Lung (tissue), 12 donors: ENCODE results near the gene CR1. TPM values are rescaled to one million over a fixed set of nuclear protein-coding genes. Genes with fewer than 3 reads are reported as not detected.
"Not testable (repeated sequence)": the region's sequence is repeated elsewhere in the genome, so short reads cannot be mapped to it uniquely, and the experiment has no call there.

Source experiments
- ATAC-seq: fragments of 200-7000 bp; cut with Tn5 transposase; one replicate; pipeline ENCODE4 v1.9.1; 2020; ENCODE audit warnings: moderate number of reproducible peaks; ENCODE audit not compliant: insufficient read depth, low FRiP score
- DNase-seq, 3 donors: peaks; one replicate each; pipeline ENCODE4 v3.0.0-alpha.2; 2013 to 2017
- H3K27ac ChIP-seq, 2 donors: one replicate each; pipeline ENCODE4 v1.5.1; 2013; ENCODE audit warnings: mild to moderate bottlenecking in 2 of 2, moderate library complexity in 2 of 2, control low read depth in 1 of 2, inconsistent platforms in 1 of 2, low read depth in 1 of 2, low read length in 1 of 2
- H3K27me3 ChIP-seq, 3 donors: one replicate each; pipeline ENCODE4 v1.5.1; 2013; ENCODE audit warnings: low read length in 2 of 3; ENCODE audit not compliant: control insufficient read depth in 3 of 3, insufficient read depth in 3 of 3
- H3K36me3 ChIP-seq, 4 donors: one replicate each; pipeline ENCODE4 v1.5.1; 2013; ENCODE audit warnings: low read length in 4 of 4, mild to moderate bottlenecking in 1 of 4, moderate library complexity in 1 of 4; ENCODE audit not compliant: control insufficient read depth in 4 of 4, insufficient read depth in 4 of 4
- H3K4me1 ChIP-seq, 5 donors: one replicate each; pipeline ENCODE4 v1.5.1; 2013; ENCODE audit warnings: low read length in 5 of 5, mild to moderate bottlenecking in 2 of 5, moderate library complexity in 1 of 5; ENCODE audit not compliant: control insufficient read depth in 5 of 5, insufficient read depth in 5 of 5
- H3K4me3 ChIP-seq: one replicate; pipeline ENCODE4 v1.5.1; 2013; ENCODE audit warnings: mild to moderate bottlenecking, control low read depth, moderate library complexity
- H3K9ac ChIP-seq, 2 donors: one replicate each; pipeline ENCODE4 v1.5.1; 2013; ENCODE audit warnings: low read length in 2 of 2, control low read depth in 1 of 2; ENCODE audit not compliant: insufficient read depth in 1 of 2
- H3K9me3 ChIP-seq, 4 donors: one replicate each; pipeline ENCODE4 v1.5.1; 2013; ENCODE audit warnings: low read length in 3 of 4, mild to moderate bottlenecking in 1 of 4, moderate library complexity in 1 of 4; ENCODE audit not compliant: control insufficient read depth in 4 of 4, insufficient read depth in 3 of 4
- WGBS, 2 donors: extraction: QIAGEN DNeasy Blood & Tissue Kit; methylation state at CpG; one replicate each; pipeline ENCODE4 v1.1.7; 2013; 5-methylcytosine and 5-hydroxymethylcytosine counted together
- polyA plus RNA-seq, 2 donors: library from polyadenylated mRNA; stranded (reverse); fragments of 200-250 nt; gene quantifications; one replicate each; pipeline ENCODE4 v1.2.1, GENCODE V29; 2013
- total RNA-seq, 2 donors: library from RNA; depleted of rRNA in 1 of 2; stranded (reverse); fragments of >200 nt in 1 of 2; gene quantifications; one replicate each; pipeline ENCODE4 v1.2.1, GENCODE V29; 2014 to 2021
- TF ChIP-seq, protein P1 (sequence below): IDR thresholded peaks from 2 replicates; pipeline ENCODE4 v1.5.1; 2012; ENCODE audit warnings: mild to moderate bottlenecking; ENCODE audit errors: control extremely low read depth, extremely low read depth
- donor health status: control.
- donor health status: control.
- donor health status: Bipolar disorder and iron deficiency.
- donor health status: healthy.
- donor health status: DM: yes; HTN: yes; CAD: no.

Gene CR1
- total and polyA plus RNA-seq, 4 donors, result 0.57 to 26.6 (median 16.6) TPM

DNA sequence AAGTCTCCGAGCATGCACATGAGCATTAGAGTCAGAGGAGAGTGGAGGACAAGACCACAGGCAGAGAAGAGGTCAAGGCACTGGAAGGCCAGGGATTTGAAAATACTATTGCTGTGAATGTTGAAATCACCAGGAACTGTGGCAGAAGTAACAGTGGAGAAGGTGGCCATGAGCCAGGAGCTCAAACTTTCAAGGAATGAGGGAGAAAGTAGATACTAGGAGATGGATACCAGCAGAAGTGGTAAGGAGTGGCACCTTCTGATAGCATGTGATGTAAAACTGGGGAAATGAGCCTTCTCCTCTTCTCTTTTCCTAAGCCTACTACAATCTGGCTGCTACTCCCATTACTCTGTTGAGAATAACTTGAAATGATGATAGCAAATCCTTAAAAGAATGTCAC is 1.8 kb upstream of the CR1 start:
- 92 to 100% methylated on average over 1 of the region's 1 CpG for WGBS, 2 donors
- Histone ChIP-seq H3K9ac (no peak overlapping the region), H3K9me3 (peaks cover 0 to 3% (median 0%) of the 10 kb centered on the region in 4 donors), H3K27me3 (peaks cover 0 to 45% (median 39%) of the 10 kb centered on the region in 3 donors), H3K4me3 (no peak overlapping the region), H3K36me3 (no peaks in the 10 kb centered on the region), H3K4me1 (peaks cover 0 to 6% (median 0%) of the 10 kb centered on the region in 5 donors), H3K27ac (no peak overlapping the region)
- TF ChIP-seq, protein P1, sequence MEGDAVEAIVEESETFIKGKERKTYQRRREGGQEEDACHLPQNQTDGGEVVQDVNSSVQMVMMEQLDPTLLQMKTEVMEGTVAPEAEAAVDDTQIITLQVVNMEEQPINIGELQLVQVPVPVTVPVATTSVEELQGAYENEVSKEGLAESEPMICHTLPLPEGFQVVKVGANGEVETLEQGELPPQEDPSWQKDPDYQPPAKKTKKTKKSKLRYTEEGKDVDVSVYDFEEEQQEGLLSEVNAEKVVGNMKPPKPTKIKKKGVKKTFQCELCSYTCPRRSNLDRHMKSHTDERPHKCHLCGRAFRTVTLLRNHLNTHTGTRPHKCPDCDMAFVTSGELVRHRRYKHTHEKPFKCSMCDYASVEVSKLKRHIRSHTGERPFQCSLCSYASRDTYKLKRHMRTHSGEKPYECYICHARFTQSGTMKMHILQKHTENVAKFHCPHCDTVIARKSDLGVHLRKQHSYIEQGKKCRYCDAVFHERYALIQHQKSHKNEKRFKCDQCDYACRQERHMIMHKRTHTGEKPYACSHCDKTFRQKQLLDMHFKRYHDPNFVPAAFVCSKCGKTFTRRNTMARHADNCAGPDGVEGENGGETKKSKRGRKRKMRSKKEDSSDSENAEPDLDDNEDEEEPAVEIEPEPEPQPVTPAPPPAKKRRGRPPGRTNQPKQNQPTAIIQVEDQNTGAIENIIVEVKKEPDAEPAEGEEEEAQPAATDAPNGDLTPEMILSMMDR, result no peak
- DNase-seq, result no peak
- ATAC-seq, result no peak

DNA sequence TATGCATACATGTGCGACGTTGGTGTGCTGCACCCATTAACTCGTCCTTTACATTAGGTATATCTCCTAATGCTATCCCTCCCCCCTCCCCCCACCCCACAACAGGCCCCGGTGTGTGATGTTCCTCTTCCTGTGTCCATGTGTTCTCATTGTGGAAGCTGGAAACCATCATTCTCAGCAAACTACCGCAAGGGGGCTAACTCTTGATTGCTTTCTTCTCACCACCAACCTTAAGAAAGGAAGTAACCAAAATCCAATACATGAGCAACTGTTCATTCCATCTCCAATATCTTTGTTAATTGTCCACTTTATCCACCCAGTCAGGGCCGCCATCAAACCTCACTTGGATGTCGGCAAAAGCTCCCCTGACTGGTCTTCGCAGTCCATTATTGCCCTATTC is 676 bp upstream of the CR1 start:
- H3K9ac ChIP-seq, H3K4me3 ChIP-seq, ATAC-seq, H3K4me1 ChIP-seq, DNase-seq, H3K36me3 ChIP-seq, H3K9me3 ChIP-seq, H3K27ac ChIP-seq: not testable (repeated sequence)
- whole genome bisulfite sequencing, 2 donors, result 69 to 82% methylated on average over 8 of the region's 8 CpGs
- H3K27me3 ChIP-seq, result peaks cover 0 to 48% (median 39%) of the 10 kb centered on the region in 3 donors

DNA sequence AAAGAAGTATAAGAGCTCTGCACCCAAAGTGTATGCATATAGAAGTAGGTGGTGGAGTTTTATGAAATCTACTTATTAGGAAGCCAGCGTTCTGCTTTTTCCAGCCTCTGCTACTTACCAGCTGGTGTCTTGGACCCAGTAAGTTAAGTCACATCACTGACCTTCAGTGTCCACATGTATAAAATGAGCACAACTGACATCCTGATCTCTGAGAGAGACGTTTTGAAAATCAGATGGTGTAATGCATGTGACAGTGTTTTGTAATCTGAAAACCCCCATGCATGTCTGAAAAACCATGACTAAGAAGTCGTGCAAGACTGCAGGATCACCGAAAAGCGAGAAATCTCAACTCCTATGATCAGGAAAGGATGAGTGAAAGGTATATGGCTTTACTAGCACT is 2.0 kb downstream of the CR1 start:
- peaks cover 0 to 3% (median 0%) of the 10 kb centered on the region in 4 donors for H3K9me3 ChIP-seq
- no peak for ATAC-seq
- no peak overlapping the region for H3K9ac ChIP-seq
- peaks cover 0 to 6% (median 0%) of the 10 kb centered on the region in 5 donors for H3K4me1 ChIP-seq
- H3K4me3 ChIP-seq, result no peak overlapping the region
- TF ChIP-seq, protein P1, result no peak
- no peaks in the 10 kb centered on the region for H3K36me3 ChIP-seq
- no peak overlapping the region for H3K27ac ChIP-seq
- H3K27me3 ChIP-seq, result peaks cover 0 to 56% (median 51%) of the 10 kb centered on the region in 3 donors
- DNase-seq, result no peak
- 27 to 50% methylated on average over 5 of the region's 5 CpGs for WGBS, 2 donors

DNA sequence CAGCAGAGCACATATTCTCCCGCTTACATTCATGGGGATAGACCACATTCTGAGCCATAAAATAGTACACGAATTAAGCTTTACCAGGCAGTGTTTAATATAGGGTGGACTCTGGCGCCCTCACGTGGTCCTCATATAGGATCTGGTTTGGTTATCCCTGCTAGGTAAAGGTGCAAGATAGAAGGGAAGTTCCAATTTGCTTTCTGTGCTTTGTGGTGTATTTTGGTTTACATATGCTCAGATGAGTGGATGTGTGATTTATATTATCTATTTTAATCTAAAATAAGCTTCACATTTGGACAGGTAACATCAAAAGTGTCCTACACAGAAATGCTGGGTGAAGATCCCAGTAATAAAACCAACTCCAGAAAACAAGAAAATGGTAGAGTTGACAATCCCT is 3.6 kb downstream of the CR1 start:
- Histone ChIP-seq H3K27ac (no peak overlapping the region), H3K9ac (no peak overlapping the region), H3K36me3 (no peaks in the 10 kb centered on the region), H3K9me3 (peaks cover 0 to 3% (median 0%) of the 10 kb centered on the region in 4 donors), H3K4me3 (no peak overlapping the region), H3K27me3 (peaks cover 0 to 50% (median 46%) of the 10 kb centered on the region in 3 donors), H3K4me1 (peaks cover 0 to 6% (median 0%) of the 10 kb centered on the region in 5 donors)
- peak; percentile 65 to 85 (median 67) for DNase-seq
- TF ChIP-seq, protein P1, result peak; percentile 62
- 2 to 3% methylated on average over 4 of the region's 4 CpGs for WGBS, 2 donors
- ATAC-seq, result peak; percentile 71
